ENCODE measurements around the gene DYNC2I2. TPM values are rescaled to one million over a fixed set of nuclear protein-coding genes. Genes with fewer than 3 reads are reported as not detected.

The DYNC2I2 gene
- total and polyA plus RNA-seq, 12 donors, result 7.5 to 192 (median 83.2) TPM

GRCh38 chr9:128690684-128691034 lies 34.0 kb upstream of the DYNC2I2 start:
- Histone ChIP-seq H3K27me3 (no peaks in the 10 kb centered on the region), H3K9me3 (replicated peaks in 1 of 3) (no peaks in the 10 kb centered on the region), H3K36me3 (replicated peaks in 1 of 2) (peaks cover 0 to 37% of the 10 kb centered on the region in 2 donors), H3K4me3 (peak overlapping the region in 3 of 4 donors; percentile 26 to 99 (median 31)), H3K4me1 (replicated peaks in 1 of 2) (peaks cover 16 to 26% of the 10 kb centered on the region in 2 donors), H3K27ac (peak overlapping the region in 3 of 5 donors; percentile 20 to 100 (median 63))
- DNase-seq, result no peak
- WGBS, 4 donors, result 10 to 14% (median 14%) methylated on average over 5 of the region's 5 CpGs
- no peak for TF ChIP-seq CTCF (IDR thresholded peaks at IDR 0.05)
- TF ChIP-seq POLR2A (IDR thresholded peaks at IDR 0.05), result no peak
- intact Hi-C loops (cut with DNase I), result no loop called here

GRCh38 chr9:128689820-128690683 lies 33.4 kb upstream of the DYNC2I2 start:
- intact Hi-C loops (cut with DNase I), result no loop called here
- H3K4me3 ChIP-seq, result peak overlapping the region in 3 of 4 donors; percentile 26 to 99 (median 31)
- WGBS, 4 donors, result 0 to 2% (median 1%) methylated on average over 12 to 81 of the region's 83 CpGs
- no peak for TF ChIP-seq POLR2A (IDR thresholded peaks at IDR 0.05)
- TF ChIP-seq CTCF (IDR thresholded peaks at IDR 0.05), result no peak
- H3K27me3 ChIP-seq, result no peaks in the 10 kb centered on the region
- H3K9me3 ChIP-seq (replicated peaks in 1 of 3), result no peaks in the 10 kb centered on the region
- peak in 2 of 7 donors; percentile 50 to 60 for DNase-seq
- peaks cover 0 to 33% of the 10 kb centered on the region in 2 donors for H3K36me3 ChIP-seq (replicated peaks in 1 of 2)
- H3K4me1 ChIP-seq (replicated peaks in 1 of 2), result peaks cover 18 to 26% of the 10 kb centered on the region in 2 donors
- H3K27ac ChIP-seq, result peak overlapping the region in 3 of 5 donors; percentile 20 to 100 (median 63)

GRCh38 chr9:128689293-128689774 lies 32.7 kb upstream of the DYNC2I2 start:
- peaks cover 26% of the 10 kb centered on the region in 2 donors for H3K4me1 ChIP-seq (replicated peaks in 1 of 2)
- peak overlapping the region in 2 of 4 donors; percentile 60 to 99 for H3K4me3 ChIP-seq
- no peaks in the 10 kb centered on the region for H3K9me3 ChIP-seq (replicated peaks in 1 of 3)
- peaks cover 0 to 30% of the 10 kb centered on the region in 2 donors for H3K36me3 ChIP-seq (replicated peaks in 1 of 2)
- DNase-seq, result peak in 6 of 7 donors; percentile 58 to 73 (median 64)
- H3K27me3 ChIP-seq, result no peaks in the 10 kb centered on the region
- intact Hi-C loops (cut with DNase I), result no loop called here
- WGBS, 4 donors, result 0 to 1% (median 1%) methylated on average over 24 to 80 of the region's 80 CpGs; no CpG with 5 or more reads in 1 of the 4 donors
- no peak for TF ChIP-seq POLR2A (IDR thresholded peaks at IDR 0.05)
- no peak for TF ChIP-seq CTCF (IDR thresholded peaks at IDR 0.05)
- H3K27ac ChIP-seq, result peak overlapping the region; percentile 65 to 100 (median 95)

GRCh38 chr9:128688501-128689292 lies 32.0 kb upstream of the DYNC2I2 start, which contains the start of gene SET:
TSS of gene SET (plus strand) at chr9:128689222. CDS start at chr9:128689583, 361 bp downstream.
- peaks cover 26 to 28% of the 10 kb centered on the region in 2 donors for H3K4me1 ChIP-seq (replicated peaks in 1 of 2)
- no peaks in the 10 kb centered on the region for H3K9me3 ChIP-seq (replicated peaks in 1 of 3)
- H3K27me3 ChIP-seq, result no peaks in the 10 kb centered on the region
- intact Hi-C loops (cut with DNase I), result no loop called here
- H3K4me3 ChIP-seq, result peak within 1 kb of the TSS in 3 of 4 donors; percentile 26 to 99 (median 60)
- H3K36me3 ChIP-seq (replicated peaks in 1 of 2), result peaks cover 0 to 23% of the 10 kb centered on the region in 2 donors
- DNase-seq, result peak; percentile 94 to 97 (median 96)
- 0 to 11% (median 2%) methylated on average over 2 to 92 of the region's 93 CpGs for WGBS, 4 donors
- TF ChIP-seq CTCF (IDR thresholded peaks at IDR 0.05) (no peak), POLR2A (IDR thresholded peaks at IDR 0.05) (peak; percentile 90 to 96)
- H3K27ac ChIP-seq, result peak within 1 kb of the TSS; percentile 77 to 100 (median 95)

Measured in adrenal gland (tissue), 12 donors.